Lower lobe of right lung (tissue), 2 donors: ENCODE results near the gene NELFB. TPM values are rescaled to one million over a fixed set of nuclear protein-coding genes. Genes with fewer than 3 reads are reported as not detected.

Source experiments
- ATAC-seq, 2 donors: fragments of 200-7000 bp; cut with Tn5 transposase; one replicate each; pipeline ENCODE4 v1.9.1; 2020 to 2022; ENCODE audit warnings: mild to moderate bottlenecking in 2 of 2, moderate library complexity in 2 of 2
- DNase-seq: peaks from one replicate; pipeline ENCODE4 v3.0.0-alpha.2; 2020
- H3K27ac ChIP-seq: fragments of 200-600 bp; one replicate; pipeline ENCODE4 v1.8.0; 2022
- H3K27me3 ChIP-seq: fragments of 200-600 bp; one replicate; pipeline ENCODE4 v1.8.0; 2022; ENCODE audit warnings: low read depth
- H3K36me3 ChIP-seq: fragments of 200-600 bp; one replicate; pipeline ENCODE4 v1.8.0; 2022; ENCODE audit warnings: mild to moderate bottlenecking
- H3K4me1 ChIP-seq: fragments of 200-600 bp; one replicate; pipeline ENCODE4 v1.8.0; 2022
- H3K4me3 ChIP-seq: fragments of 200-600 bp; one replicate; pipeline ENCODE4 v1.8.0; 2022; ENCODE audit warnings: mild to moderate bottlenecking
- H3K9me3 ChIP-seq: fragments of 200-600 bp; one replicate; pipeline ENCODE4 v1.8.0; 2022
- intact Hi-C: fragments of 100-400 bp; cut with DNase I; formaldehyde crosslinking; loops from one replicate; pipeline ENCODE4 v1.11.0; 2022
- total RNA-seq: library from RNA; stranded (reverse); fragmentation: NEBNext Ultra II Directional; extraction: Animal tissue kit (Norgen Biotek cat#: 25700); gene quantifications from one replicate; pipeline ENCODE4 v1.2.1, GENCODE V29; 2021
- TF ChIP-seq, protein P1 (sequence below): fragments of 200-600 bp; IDR thresholded peaks from one replicate; pipeline ENCODE4 v1.8.0; 2022; ENCODE audit warnings: antibody characterized with exemption, mild to moderate bottlenecking
- donor health status: DM: no; HTN: yes; CAD: no; lungs with severe emphysema.

NELFB gene
- total RNA-seq, 1 donor from 2014 or later: 44.7 TPM

DNA sequence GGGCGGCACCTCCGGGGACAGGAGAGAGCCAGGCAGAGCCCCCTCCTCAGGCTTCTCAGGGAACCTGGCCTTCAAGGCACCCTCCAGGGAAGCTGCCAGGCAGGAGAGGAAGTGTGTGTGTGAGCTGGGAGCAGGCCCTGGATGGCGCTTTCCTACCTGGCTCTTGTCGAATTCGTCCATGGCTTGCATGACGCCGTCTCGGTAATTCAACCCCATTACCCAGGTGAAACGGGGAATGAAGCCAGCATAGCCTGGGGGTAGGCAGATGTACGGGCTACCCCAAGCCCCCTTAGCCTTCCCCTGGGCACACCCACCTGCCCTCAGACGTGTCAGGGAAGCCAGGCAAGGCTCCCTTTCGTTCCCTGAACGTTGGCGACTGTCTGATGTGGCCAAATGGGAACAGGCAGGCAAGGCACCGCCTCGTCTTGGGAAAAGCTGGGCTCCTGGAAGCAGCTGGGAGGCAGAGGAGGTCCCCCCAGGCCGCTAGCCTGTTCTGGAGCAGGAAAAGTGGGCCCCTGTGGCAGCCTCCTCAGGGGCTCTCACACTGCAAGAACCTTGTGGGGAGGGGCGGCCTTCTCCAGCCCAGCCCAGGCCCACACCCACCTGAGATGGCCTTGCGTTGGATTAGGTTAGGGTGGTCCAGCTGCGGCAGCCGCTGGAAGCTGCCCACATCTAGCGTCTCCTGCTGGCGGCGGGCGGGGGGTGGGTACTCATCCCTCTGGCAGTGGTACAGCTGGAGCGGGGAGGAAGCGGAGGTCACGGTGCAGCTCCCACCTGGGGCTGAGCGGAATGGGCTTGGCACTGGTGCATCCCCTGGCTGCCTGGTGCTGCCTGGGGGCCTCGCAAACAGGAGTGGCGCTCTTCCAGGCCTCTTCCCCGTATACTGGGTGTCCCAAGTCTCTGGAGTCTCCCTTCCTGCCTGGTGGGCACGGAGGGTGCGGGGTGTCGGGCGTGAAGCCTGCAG, 10.4 kb upstream of the NELFB start:
- no peak overlapping the region for H3K4me3 ChIP-seq
- peaks cover 32% of the 10 kb centered on the region for H3K4me1 ChIP-seq
- H3K27ac ChIP-seq: no peak overlapping the region
- TF ChIP-seq, protein P1, sequence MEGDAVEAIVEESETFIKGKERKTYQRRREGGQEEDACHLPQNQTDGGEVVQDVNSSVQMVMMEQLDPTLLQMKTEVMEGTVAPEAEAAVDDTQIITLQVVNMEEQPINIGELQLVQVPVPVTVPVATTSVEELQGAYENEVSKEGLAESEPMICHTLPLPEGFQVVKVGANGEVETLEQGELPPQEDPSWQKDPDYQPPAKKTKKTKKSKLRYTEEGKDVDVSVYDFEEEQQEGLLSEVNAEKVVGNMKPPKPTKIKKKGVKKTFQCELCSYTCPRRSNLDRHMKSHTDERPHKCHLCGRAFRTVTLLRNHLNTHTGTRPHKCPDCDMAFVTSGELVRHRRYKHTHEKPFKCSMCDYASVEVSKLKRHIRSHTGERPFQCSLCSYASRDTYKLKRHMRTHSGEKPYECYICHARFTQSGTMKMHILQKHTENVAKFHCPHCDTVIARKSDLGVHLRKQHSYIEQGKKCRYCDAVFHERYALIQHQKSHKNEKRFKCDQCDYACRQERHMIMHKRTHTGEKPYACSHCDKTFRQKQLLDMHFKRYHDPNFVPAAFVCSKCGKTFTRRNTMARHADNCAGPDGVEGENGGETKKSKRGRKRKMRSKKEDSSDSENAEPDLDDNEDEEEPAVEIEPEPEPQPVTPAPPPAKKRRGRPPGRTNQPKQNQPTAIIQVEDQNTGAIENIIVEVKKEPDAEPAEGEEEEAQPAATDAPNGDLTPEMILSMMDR: no peak
- no peaks in the 10 kb centered on the region for H3K27me3 ChIP-seq
- peaks cover 23% of the 10 kb centered on the region for H3K36me3 ChIP-seq
- no peak for DNase-seq
- intact Hi-C loops: no loop called here
- ATAC-seq: no peak
- H3K9me3 ChIP-seq: no peaks in the 10 kb centered on the region

DNA sequence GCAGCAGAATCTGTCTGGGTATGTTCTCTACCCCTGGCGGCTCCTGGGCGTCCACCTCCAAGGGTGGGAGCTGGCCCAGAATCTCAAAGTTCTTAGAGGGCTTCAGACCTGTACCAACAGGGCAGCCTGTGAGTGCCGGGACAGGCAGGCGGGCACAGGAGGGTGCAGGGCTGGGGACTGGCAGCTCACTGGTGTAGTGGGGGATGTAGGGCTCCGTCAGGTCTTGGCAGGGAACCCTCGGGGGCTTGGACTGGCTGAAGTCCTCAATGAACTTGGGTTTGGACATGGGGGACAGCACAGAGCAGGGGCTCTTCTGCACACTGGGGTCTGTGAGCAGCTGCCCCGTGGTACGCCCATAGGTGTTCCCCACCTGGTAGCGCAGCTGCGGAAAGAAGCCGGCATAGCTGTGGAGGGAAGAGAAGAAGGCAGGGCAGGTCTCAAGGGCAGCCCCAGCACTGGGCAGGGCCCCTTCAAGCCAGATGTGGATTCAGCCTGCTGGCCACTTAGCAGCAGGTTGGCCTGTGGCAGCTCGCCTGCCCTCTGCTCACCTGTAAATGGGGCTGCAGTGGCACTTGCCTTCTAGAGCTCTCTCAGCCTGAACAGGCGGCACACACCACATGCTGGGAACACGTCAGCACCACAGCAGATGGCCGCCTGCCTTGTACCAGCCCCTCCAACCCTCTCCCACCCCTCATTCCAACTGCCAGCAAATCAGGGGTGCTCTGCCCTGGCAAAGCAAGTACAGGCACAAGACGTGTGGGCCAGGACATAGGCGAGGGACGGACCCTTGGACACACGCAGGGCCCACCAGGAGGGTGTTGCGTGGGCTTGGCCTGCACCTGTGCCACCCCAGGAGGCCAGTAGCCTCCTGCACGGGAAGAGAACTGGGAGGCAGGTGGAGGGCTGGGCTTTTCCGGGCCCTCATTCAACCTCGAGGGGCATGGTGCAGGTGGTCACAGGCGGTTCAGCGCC, 9.4 kb upstream of the NELFB start:
- H3K36me3 ChIP-seq: peaks cover 23% of the 10 kb centered on the region
- peaks cover 28% of the 10 kb centered on the region for H3K4me1 ChIP-seq
- TF ChIP-seq, protein P1: no peak
- intact Hi-C loops: no loop called here
- ATAC-seq: no peak
- no peak for DNase-seq
- no peak overlapping the region for H3K27ac ChIP-seq
- H3K9me3 ChIP-seq: no peaks in the 10 kb centered on the region
- no peaks in the 10 kb centered on the region for H3K27me3 ChIP-seq
- H3K4me3 ChIP-seq: no peak overlapping the region

DNA sequence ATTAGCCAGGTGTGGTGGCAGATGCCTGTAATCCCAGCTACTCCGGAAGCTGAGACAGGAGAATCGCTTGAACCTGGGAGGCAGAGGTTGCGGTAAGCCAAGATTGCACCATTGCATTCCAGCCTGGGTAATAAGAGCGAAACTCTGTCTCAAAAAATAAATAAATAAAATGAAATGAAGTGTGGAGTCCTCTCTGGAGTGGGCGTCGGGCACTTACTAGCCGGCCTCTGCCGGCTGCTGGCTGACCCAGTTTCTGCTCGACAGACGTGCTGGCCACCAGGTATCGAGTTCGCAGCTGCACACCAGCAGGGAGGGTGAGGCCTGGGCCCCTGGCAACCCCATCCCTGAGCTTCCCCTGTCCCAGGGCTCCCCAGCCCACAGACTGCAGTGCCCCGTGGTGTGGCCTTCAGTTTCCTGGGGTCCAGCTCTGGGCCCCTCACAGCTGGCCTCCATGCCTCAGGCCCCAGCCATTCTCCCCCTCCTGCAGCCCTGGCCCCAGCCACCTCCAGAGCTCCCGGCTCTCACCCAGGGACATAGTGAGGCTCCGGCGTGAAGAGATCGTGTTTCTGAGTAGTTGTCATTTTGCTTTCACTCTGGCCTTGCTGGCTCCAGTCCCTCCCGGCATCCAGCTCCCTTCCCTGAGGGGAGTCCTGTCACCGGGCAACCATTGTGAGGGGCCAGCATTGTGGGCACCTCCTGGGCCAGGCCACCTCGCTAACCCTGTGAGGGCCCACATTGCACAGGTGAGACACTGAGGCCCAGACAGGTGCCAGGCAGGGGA, 7.8 kb upstream of the NELFB start:
- Histone ChIP-seq H3K36me3 (peaks cover 16% of the 10 kb centered on the region), H3K27ac (peak overlapping the region; percentile 33), H3K4me1 (peaks cover 21% of the 10 kb centered on the region), H3K9me3 (no peaks in the 10 kb centered on the region), H3K4me3 (no peak overlapping the region), H3K27me3 (no peaks in the 10 kb centered on the region)
- ATAC-seq (peak; percentile 49 to 55), DNase-seq (no peak)
- intact Hi-C loops: no loop called here
- TF ChIP-seq, protein P1: no peak

DNA sequence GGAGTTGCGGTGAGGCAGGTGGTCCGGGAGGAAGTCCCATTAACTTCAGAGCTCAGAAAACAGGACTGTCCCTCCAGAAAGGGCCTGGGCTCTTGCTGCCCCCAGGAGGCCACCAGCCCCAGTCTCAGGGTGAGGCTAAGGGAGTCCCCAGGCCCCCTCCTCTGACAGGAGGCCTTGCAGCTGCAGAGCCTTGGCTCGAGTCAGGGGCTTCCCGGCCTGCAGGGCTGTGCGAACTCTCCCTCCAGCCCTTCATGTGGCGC, 7.3 kb upstream of the NELFB start:
- TF ChIP-seq, protein P1: no peak
- Histone ChIP-seq H3K27me3 (no peaks in the 10 kb centered on the region), H3K4me1 (peaks cover 16% of the 10 kb centered on the region), H3K9me3 (no peaks in the 10 kb centered on the region), H3K36me3 (peaks cover 11% of the 10 kb centered on the region), H3K27ac (peak overlapping the region; percentile 33), H3K4me3 (no peak overlapping the region)
- DNase-seq: no peak
- intact Hi-C loops: no loop called here
- no peak for ATAC-seq
